GM19023 (cell line): Measurements from ENCODE around the gene TBX15.
"Not testable (repeated sequence)": the region's sequence is repeated elsewhere in the genome, so short reads cannot be mapped to it uniquely, and the experiment has no call there.

Experiments used
- ATAC-seq: cut with Tn5 transposase; IDR thresholded peaks from one replicate; pipeline ENCODE4 v1.9.1; 2021; ENCODE audit warnings: mild to moderate bottlenecking, moderate library complexity; ENCODE audit not compliant: unreplicated experiment

TBX15 gene

DNA sequence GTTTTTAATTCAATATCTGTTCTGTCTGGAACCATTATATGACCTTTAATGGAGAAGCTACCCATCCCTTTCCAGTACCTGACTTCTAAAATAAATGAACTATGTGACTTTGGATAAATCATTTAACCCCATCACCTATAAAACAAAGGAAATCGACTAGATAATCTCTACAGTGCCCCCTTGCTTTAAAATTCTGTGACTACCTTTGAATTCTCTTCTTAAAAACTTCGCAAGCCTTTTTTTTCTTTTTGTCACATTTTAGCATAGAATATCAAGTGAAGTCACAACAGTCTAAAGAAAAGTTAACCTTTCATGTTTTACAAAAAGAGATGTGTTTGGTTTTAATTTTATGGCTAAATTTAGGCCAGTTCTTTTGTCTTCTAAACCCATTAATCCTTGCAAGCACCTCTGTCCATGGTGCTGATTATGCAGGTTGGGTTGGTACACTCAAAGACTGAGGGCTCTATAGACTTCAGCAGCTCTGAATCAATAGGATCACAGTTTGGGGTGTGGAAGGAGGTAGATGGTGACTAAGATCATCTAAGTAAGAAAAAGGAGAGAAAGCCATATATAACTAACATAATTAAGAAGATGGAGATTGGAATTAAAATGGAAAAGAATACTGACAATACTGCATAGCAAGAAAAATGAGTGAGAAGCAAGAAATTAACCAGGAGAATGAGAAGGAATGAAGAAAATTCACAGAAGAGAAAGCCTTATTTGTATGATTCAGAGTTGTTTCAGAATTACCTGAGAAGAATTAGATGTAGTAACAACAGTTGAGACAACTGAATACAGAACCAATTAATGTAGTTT is 59.2 kb downstream of the TBX15 start:
- ATAC-seq: no peak

- no peak for ATAC-seq
Measured at GRCh38 chr1:118927427-118928187, 60.5 kb downstream of the TBX15 start.

DNA sequence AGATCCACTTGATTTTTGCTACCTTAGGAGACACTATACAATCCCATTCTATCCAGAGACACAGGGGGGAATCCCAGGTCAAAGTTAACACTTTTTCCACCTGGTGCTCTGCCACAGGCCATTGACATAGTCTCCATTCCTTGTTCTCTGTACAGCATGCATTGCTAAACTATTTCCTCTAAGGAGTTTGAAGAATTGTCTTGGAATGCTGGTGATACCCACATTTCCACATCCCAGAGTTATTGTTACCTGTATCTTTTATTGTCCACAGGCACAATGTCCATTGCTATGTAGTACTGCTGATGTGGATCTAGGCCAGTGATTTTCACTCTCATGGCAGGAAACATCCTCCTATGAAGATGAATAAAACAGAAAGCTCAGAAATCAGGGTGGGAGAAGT is 61.9 kb downstream of the TBX15 start:
- ATAC-seq: no peak

DNA sequence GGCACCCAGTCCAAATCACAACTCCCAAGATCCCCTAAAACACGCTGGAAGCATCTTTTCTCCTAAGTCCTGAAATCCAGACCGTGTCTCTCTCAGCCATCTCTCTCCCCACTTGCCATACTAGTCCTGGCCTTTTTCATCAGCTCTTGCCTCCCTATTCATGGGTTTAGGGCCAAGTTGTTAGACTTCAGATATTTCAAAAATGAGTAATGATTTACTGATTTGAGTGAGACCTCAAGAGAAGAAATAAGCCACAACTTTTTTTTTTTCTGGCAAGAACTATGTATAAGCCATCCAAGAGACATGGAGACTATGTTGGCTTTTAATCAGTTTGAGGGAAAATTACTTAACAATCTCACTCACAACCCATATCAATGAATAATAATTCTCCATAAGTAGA is 62.5 kb downstream of the TBX15 start:
- no peak for ATAC-seq

DNA sequence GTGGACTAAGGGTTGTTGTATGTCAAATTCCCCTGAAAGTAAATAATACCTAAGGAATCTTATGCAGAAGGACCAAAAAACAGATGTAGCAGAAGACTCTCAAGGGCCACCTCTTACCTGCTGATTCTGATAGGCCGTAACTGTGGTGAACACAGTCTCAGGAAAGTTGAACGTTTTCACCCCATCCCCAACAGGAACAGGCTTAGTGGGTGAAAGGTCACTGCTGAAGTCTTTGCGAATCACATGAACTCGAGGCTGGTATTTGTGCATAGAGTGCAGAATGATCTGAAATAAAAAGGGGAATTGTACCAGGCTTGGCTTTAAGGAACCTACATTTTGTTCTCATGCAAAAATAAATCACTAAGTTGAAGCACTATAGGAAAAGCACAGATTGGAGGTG is 64.8 kb downstream of the TBX15 start:
- no peak for ATAC-seq

- ATAC-seq: no peak
Measured at GRCh38 chr1:118921994-118922393, 66.1 kb downstream of the TBX15 start.

- ATAC-seq: no peak
Measured at GRCh38 chr1:118920124-118920717, 67.9 kb downstream of the TBX15 start.

- ATAC-seq: no peak
Measured at GRCh38 chr1:118918940-118919259, 69.2 kb downstream of the TBX15 start.

DNA sequence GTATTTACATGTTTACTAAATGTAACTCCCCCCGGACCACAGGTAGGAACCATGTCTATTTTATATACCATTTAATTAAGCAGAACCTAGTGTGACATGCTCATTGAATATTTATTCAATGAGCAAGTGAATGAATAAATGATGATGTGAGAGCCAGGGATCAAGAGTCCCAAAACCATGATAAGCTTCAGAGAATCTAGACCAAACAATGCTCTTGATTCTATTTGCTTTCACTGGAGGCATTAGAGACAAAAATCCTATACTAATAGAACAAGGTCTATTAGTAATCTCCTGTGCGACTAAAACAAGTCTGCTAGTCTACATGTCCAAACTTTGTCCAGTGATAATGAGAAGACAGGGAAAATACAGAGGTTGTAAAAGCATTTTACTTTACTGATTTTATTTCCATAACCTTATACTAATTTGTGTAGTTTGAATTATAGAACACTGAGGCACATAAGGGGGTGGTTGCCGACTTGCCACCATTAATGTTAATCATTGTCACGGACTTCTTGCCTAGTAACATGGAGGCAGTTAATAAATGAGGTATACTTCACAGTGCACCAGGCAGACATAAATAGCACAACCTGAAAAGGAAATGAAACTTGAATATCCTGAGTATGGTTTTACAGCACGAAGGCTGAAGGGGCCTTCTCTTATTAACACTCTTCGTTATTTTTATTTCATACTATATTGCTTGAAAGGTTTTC is 69.8 kb downstream of the TBX15 start:
- peak; percentile 59 for ATAC-seq

GRCh38 chr1:118916346-118916745 is 71.8 kb downstream of the TBX15 start:
- not testable (repeated sequence) for ATAC-seq

DNA sequence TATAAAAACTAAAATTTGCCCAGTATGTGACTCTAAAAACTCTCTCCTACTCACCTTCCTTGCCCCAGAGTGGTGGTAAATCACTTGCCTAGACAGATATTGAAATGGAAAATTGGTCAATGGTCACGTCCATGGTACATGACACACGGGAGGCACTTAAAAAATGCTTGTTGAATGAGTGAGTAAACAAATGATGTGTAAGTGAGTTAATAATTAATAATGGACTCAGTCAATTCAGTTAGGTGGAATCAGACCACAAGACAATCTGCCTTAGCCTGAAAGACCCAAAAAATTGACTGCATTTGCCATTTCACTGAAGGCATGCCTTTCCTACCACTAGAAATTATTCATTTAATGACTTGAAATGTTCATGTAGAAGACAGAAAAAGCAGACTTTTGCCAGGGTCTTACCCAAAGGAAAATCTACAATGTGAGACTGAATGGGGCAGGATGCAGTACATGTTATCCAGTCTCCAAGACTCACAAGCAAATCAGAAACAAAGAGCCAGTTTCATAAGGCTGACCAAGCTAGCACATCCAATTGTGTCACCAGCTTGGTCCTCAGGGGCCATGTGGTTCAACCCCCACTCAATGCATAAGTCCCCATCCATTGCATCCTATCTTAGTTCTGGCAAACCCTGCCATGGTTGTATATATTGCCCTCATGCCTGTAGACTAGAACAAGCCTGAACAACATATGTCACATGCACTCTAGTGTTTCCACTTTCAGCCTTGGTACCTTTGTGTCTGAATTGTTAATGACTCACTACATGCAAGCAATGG is 73.6 kb downstream of the TBX15 start:
- peak; percentile 57 for ATAC-seq

DNA sequence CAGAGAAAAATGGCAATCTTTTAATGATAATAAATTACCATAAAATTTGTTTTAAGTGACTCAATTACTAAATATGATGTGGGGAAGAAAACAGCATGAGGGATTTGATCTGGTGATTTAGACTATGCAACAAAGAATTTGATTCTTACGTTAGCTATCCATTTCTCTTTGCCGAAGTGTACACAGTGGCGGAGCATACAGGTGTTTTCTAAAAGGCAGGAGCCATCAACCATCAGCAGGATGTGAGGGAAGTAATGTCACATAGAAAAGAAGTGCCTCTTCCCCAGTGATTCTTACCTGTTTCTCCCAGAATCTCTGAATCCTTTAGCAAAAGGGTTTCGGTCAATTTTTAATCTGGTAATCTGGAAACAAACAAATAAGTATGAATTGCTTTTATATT is 74.3 kb downstream of the TBX15 start:
- no peak for ATAC-seq

GRCh38 chr1:118912574-118912973 is 75.6 kb downstream of the TBX15 start:
- no peak for ATAC-seq

GRCh38 chr1:118911571-118911970 is 76.6 kb downstream of the TBX15 start:
- ATAC-seq: no peak

DNA sequence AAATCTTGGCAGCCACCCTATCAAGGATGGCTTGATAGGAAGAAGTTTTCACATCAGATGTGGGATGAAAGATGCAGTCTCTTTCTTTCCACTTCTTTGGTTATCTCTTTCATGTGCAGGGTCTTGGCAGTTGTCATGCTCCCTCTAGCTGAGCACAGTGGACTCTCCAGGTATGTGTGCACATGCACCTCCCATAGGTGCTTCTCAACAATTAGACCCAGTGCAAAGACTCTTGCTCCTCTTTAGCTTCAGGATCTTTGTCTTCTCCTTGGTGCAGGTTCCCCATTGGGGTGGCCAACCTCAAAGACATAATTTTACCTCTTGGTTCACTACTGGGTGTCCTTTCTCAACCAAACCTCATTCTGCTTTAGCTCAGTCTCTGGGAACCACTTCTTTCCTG is 80.7 kb downstream of the TBX15 start:
- ATAC-seq: no peak

GRCh38 chr1:118905671-118906070 is 82.5 kb downstream of the TBX15 start:
- ATAC-seq: no peak

DNA sequence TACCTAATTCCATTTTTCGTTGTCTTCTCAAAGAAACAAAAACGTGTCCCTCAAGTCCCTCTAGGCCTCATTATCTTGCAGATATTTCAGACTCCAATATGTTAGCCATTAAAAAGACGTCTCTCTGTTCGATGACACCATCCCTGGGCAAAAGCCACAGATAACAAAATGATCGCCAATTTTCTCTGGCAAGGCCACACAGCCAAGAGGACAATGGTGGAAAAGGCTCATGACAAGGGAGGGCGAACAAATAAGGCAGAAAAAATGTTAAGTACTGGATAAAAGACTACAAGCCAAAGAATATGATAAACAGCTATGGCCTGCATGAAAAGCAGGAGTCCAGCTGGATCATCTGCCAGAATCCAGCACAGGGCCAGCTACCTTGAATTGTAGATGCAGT is 82.9 kb downstream of the TBX15 start:
- ATAC-seq: no peak

DNA sequence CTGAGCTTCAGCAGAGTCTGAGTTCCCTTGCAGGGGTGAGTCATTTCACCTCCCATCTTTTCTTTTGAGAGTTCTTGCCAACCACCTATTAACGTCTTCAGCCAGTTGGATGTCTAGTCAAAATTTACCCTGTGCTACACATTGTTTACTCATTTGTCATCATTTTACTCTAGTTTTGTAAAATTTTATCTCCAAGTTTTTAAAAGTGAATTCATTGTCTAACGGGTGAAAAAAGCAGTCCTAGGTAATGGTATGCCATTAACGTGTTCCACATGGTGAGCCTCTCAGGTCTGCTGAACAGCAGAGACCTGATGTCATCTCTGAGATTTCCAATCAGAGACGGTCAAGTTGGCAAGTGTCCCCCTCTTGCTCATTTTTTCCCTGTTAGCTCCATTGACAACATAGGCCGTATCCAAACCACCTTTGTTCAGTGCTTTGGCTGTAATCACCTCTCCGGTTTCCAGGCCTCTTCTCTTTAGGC is 85.4 kb downstream of the TBX15 start:
- no peak for ATAC-seq

- no peak for ATAC-seq
Measured at GRCh38 chr1:118902299-118902698, 85.8 kb downstream of the TBX15 start.

GRCh38 chr1:118900643-118901440 is 87.3 kb downstream of the TBX15 start:
- ATAC-seq: no peak
